HepG2 (cell line): ENCODE measurements around the gene UMOD. TPM values are rescaled to one million over a fixed set of nuclear protein-coding genes. Genes with fewer than 3 reads are reported as not detected.

Experiments
- ELF3 ChIP-seq: IDR thresholded peaks from 2 replicates; pipeline ENCODE4 v1.6.1; 2016; ENCODE audit warnings: missing genetic modification reagents, missing compliant biosample characterization
- MAF1 ChIP-seq: sonication (generic); formaldehyde crosslinking; IDR thresholded peaks from 2 replicates; pipeline ENCODE4 v1.5.0; 2020; ENCODE audit warnings: missing genetic modification reagents, borderline replicate concordance
- MED1 ChIP-seq: sonication (generic); formaldehyde crosslinking; IDR thresholded peaks from 2 replicates; pipeline ENCODE4 v1.4.0; 2020; ENCODE audit warnings: missing genetic modification reagents
- MTF1 ChIP-seq: sonication (generic); formaldehyde crosslinking; IDR thresholded peaks from 2 replicates; pipeline ENCODE4 v1.5.0; 2020; ENCODE audit warnings: missing genetic modification reagents
- PAF1 ChIP-seq: IDR thresholded peaks from 2 replicates; pipeline ENCODE4 v1.6.1; 2016; ENCODE audit warnings: missing genetic modification reagents, missing compliant biosample characterization
- RXRB ChIP-seq: IDR thresholded peaks from 2 replicates; pipeline ENCODE4 v1.6.1; 2016; ENCODE audit warnings: borderline replicate concordance, missing genetic modification reagents, missing compliant biosample characterization
- TBP ChIP-seq: sonication (generic); formaldehyde crosslinking; IDR thresholded peaks from 2 replicates; pipeline ENCODE4 v1.5.0; 2020; ENCODE audit warnings: missing genetic modification reagents
- WIZ ChIP-seq: sonication (generic); formaldehyde crosslinking; IDR thresholded peaks from 2 replicates; pipeline ENCODE4 v1.5.1; 2020; ENCODE audit warnings: mild to moderate bottlenecking, missing genetic modification reagents
- ZC3H13 ChIP-seq: sonication (generic); formaldehyde crosslinking; IDR thresholded peaks from 2 replicates; pipeline ENCODE4 v1.8.1; 2023; ENCODE audit warnings: mild to moderate bottlenecking, missing genetic modification reagents, moderate library complexity
- ZFP1 ChIP-seq: IDR thresholded peaks from 2 replicates; pipeline ENCODE4 v1.6.1; 2016
- ZNF124 ChIP-seq: sonication (generic); formaldehyde crosslinking; IDR thresholded peaks from 2 replicates; pipeline ENCODE4 v1.4.0; 2020; ENCODE audit warnings: missing genetic modification reagents
- ZNF552 ChIP-seq: sonication (generic); formaldehyde crosslinking; IDR thresholded peaks from 2 replicates; pipeline ENCODE4 v1.9.0; 2022; ENCODE audit warnings: missing genetic modification reagents, mild to moderate bottlenecking, borderline replicate concordance
- ZNF703 ChIP-seq: sonication (generic); formaldehyde crosslinking; IDR thresholded peaks from 2 replicates; pipeline ENCODE4 v1.5.1; 2020; ENCODE audit warnings: missing genetic modification reagents, mild to moderate bottlenecking, moderate library complexity, borderline replicate concordance
- ZNF749 ChIP-seq: sonication (generic); formaldehyde crosslinking; IDR thresholded peaks from 2 replicates; pipeline ENCODE4 v1.8.0; 2022; ENCODE audit warnings: mild to moderate bottlenecking, missing genetic modification reagents, moderate library complexity, borderline replicate concordance
- ZNF773 ChIP-seq: sonication (generic); formaldehyde crosslinking; IDR thresholded peaks from 2 replicates; pipeline ENCODE4 v1.4.0; 2020; ENCODE audit warnings: missing genetic modification reagents, borderline replicate concordance
- ZSCAN21 ChIP-seq: sonication (generic); formaldehyde crosslinking; IDR thresholded peaks from 2 replicates; pipeline ENCODE4 v1.8.0; 2022; ENCODE audit warnings: mild to moderate bottlenecking, missing genetic modification reagents, moderate library complexity, borderline replicate concordance
- polyA plus RNA-seq, 8 experiments: library from polyadenylated mRNA; depleted of rRNA in 3 of 8; stranded (reverse) in 7 of 8; unstranded in 1 of 8; fragments of >200 nt; fragmentation: Illumina TruSeq in 4 of 8; extraction: Trizol in 4 of 8; gene quantifications; 2 replicates each; pipeline versions ENCODE4 v1.2.1 to v1.2.3, GENCODE V29; 2011 to 2016; ENCODE audit warnings: low read depth in 4 of 8, missing spikeins in 1 of 8, mixed read lengths in 1 of 8; ENCODE audit not compliant: insufficient read depth in 1 of 8
- total RNA-seq, 5 experiments: library from RNA; depleted of rRNA; stranded (reverse); fragments of >200 nt; fragmentation: Illumina TruSeq; extraction: Trizol; gene quantifications; 2 replicates each; pipeline ENCODE4 v1.2.3, GENCODE V29; 2016; ENCODE audit warnings: low read depth in 1 of 5
- TF ChIP-seq, protein P1 (sequence below): sonication (generic); formaldehyde crosslinking; IDR thresholded peaks from 2 replicates; pipeline ENCODE4 v1.9.0; 2021; ENCODE audit warnings: missing genetic modification reagents, mild to moderate bottlenecking, borderline replicate concordance
- TF ChIP-seq, protein P2 (sequence below): sonication (generic); formaldehyde crosslinking; IDR thresholded peaks from 2 replicates; pipeline ENCODE4 v1.5.0; 2020; ENCODE audit warnings: mild to moderate bottlenecking, missing genetic modification reagents
- TF ChIP-seq, protein P3 (sequence below): IDR thresholded peaks from 2 replicates; pipeline ENCODE4 v1.6.1; 2016; ENCODE audit warnings: low read depth, borderline replicate concordance
- TF ChIP-seq, protein P4 (sequence below): IDR thresholded peaks from 2 replicates; pipeline ENCODE4 v1.6.1; 2016; ENCODE audit warnings: missing compliant biosample characterization, missing genetic modification reagents, borderline replicate concordance
- TF ChIP-seq, protein P5 (sequence below): sonication (generic); formaldehyde crosslinking; IDR thresholded peaks from 2 replicates; pipeline ENCODE4 v1.4.0; 2020; ENCODE audit warnings: missing genetic modification reagents
- TF ChIP-seq, protein P6 (sequence below): sonication (generic); formaldehyde crosslinking; IDR thresholded peaks from 2 replicates; pipeline ENCODE4 v1.4.0; 2020; ENCODE audit warnings: missing genetic modification reagents

Gene UMOD
- total and polyA plus RNA-seq, 2 of the 13 experiments (the other 11 are each of a cell fraction or from before 2014, with no cell fraction given): not detected

DNA sequence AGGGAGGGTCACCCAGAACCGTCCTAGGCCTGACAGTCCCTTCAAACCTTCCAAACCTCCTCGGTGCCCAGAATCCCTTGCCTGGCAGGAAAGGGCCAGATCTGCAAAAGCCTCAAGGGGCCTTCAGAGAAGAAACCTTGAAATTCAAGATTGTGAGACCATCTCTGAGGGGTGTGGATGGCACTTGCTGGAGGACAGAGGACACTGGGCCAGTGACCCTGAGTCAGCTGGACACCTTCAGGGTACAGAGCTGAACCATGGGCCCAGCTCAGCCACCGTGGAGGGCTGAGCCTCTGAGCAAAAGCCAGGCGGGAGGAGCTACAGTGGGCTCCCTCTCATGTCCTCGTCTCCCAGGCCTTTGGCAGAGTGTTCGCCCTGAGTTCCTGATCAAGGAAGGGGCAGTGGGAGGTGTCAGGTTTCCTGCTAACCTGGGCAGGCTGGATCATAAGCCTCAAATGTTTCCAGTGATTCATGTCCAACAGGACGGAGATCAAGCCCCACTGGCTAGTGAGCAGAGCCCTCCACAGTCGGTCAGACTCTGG lies 49.0 kb upstream of the UMOD start (continued):
- TF ChIP-seq ZC3H13 (CRISPR knock-in tag): no peak
- TF ChIP-seq, protein P1, sequence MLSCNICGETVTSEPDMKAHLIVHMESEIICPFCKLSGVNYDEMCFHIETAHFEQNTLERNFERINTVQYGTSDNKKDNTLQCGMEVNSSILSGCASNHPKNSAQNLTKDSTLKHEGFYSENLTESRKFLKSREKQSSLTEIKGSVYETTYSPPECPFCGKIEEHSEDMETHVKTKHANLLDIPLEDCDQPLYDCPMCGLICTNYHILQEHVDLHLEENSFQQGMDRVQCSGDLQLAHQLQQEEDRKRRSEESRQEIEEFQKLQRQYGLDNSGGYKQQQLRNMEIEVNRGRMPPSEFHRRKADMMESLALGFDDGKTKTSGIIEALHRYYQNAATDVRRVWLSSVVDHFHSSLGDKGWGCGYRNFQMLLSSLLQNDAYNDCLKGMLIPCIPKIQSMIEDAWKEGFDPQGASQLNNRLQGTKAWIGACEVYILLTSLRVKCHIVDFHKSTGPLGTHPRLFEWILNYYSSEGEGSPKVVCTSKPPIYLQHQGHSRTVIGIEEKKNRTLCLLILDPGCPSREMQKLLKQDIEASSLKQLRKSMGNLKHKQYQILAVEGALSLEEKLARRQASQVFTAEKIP: no peak
- no peak for TF ChIP-seq ZSCAN21
- TF ChIP-seq MAF1: 0 out of 2 replicates have a peak, but pooled peaks have one; percentile 4
- TF ChIP-seq ZFP1 (CRISPR knock-in tag): 0 out of 2 replicates have a peak, but pooled peaks have one; percentile 31
- TF ChIP-seq, protein P2, sequence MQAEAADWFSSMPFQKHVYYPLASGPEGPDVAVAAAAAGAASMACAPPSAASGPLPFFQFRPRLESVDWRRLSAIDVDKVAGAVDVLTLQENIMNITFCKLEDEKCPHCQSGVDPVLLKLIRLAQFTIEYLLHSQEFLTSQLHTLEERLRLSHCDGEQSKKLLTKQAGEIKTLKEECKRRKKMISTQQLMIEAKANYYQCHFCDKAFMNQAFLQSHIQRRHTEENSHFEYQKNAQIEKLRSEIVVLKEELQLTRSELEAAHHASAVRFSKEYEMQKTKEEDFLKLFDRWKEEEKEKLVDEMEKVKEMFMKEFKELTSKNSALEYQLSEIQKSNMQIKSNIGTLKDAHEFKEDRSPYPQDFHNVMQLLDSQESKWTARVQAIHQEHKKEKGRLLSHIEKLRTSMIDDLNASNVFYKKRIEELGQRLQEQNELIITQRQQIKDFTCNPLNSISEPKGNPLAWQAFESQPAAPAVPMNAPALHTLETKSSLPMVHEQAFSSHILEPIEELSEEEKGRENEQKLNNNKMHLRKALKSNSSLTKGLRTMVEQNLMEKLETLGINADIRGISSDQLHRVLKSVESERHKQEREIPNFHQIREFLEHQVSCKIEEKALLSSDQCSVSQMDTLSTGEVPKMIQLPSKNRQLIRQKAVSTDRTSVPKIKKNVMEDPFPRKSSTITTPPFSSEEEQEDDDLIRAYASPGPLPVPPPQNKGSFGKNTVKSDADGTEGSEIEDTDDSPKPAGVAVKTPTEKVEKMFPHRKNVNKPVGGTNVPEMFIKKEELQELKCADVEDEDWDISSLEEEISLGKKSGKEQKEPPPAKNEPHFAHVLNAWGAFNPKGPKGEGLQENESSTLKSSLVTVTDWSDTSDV (CRISPR knock-in tag): no peak
- TF ChIP-seq MTF1 (CRISPR knock-in tag): no peak
- TF ChIP-seq ELF3 (CRISPR knock-in tag): peak; percentile 71
- TF ChIP-seq ZNF124: 0 out of 2 replicates have a peak, but pooled peaks have one; percentile 33
- TF ChIP-seq, protein P3, sequence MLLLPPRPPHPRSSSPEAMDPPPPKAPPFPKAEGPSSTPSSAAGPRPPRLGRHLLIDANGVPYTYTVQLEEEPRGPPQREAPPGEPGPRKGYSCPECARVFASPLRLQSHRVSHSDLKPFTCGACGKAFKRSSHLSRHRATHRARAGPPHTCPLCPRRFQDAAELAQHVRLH (CRISPR knock-in tag): no peak
- no peak for TF ChIP-seq ZNF749
- TF ChIP-seq ZNF773 (CRISPR knock-in tag): no peak
- TF ChIP-seq RXRB (CRISPR knock-in tag): peak; percentile 43; the same call in 1 of the 2 replicates
- TF ChIP-seq WIZ (CRISPR knock-in tag): no peak
- TF ChIP-seq, protein P4, sequence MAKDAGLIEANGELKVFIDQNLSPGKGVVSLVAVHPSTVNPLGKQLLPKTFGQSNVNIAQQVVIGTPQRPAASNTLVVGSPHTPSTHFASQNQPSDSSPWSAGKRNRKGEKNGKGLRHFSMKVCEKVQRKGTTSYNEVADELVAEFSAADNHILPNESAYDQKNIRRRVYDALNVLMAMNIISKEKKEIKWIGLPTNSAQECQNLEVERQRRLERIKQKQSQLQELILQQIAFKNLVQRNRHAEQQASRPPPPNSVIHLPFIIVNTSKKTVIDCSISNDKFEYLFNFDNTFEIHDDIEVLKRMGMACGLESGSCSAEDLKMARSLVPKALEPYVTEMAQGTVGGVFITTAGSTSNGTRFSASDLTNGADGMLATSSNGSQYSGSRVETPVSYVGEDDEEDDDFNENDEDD (CRISPR knock-in tag): 0 out of 2 replicates have a peak, but pooled peaks have one; percentile 18
- TF ChIP-seq TBP: no peak
- TF ChIP-seq, protein P5, sequence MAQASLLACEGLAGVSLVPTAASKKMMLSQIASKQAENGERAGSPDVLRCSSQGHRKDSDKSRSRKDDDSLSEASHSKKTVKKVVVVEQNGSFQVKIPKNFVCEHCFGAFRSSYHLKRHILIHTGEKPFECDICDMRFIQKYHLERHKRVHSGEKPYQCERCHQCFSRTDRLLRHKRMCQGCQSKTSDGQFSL (CRISPR knock-in tag): no peak
- TF ChIP-seq MED1 (CRISPR knock-in tag): 0 out of 2 replicates have a peak, but pooled peaks have one; percentile 14
- TF ChIP-seq ZNF703 (CRISPR knock-in tag): no peak
- TF ChIP-seq, protein P6, sequence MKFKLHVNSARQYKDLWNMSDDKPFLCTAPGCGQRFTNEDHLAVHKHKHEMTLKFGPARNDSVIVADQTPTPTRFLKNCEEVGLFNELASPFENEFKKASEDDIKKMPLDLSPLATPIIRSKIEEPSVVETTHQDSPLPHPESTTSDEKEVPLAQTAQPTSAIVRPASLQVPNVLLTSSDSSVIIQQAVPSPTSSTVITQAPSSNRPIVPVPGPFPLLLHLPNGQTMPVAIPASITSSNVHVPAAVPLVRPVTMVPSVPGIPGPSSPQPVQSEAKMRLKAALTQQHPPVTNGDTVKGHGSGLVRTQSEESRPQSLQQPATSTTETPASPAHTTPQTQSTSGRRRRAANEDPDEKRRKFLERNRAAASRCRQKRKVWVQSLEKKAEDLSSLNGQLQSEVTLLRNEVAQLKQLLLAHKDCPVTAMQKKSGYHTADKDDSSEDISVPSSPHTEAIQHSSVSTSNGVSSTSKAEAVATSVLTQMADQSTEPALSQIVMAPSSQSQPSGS (CRISPR knock-in tag): peak; percentile 14; the same call in 1 of the 2 replicates
- no peak for TF ChIP-seq ZNF552
- TF ChIP-seq PAF1 (CRISPR knock-in tag): no peak
